HCT116 (cell line): ENCODE results near the gene CELSR3. TPM values are rescaled to one million over a fixed set of nuclear protein-coding genes. Genes with fewer than 3 reads are reported as not detected.

Experiments
- ATAC-seq: fragments of 200-7000 bp; cut with Tn5 transposase; 2 replicates; pipeline ENCODE4 v1.9.1; 2020; ENCODE audit warnings: mild to moderate bottlenecking, moderate library complexity
- BruUV-seq: library from RNA; stranded (reverse); fragments of 400-500 nt; replicated peaks from 2 replicates; lab custom pipeline; 2021; lab: Mats Ljungman, UMichigan
- CTCF ChIA-PET: fragments of 300-600 bp; sonication (Branson Sonifier 250); formaldehyde crosslinking; loops from one replicate; lab custom pipeline; 2021; ENCODE audit warnings: antibody characterized with exemption; lab: Charles Lee
- POLR2A ChIA-PET: fragments of 300-600, 350-600 bp; sonication (Branson Sonifier 250); formaldehyde crosslinking; loops from one replicate; lab custom pipeline; 2021; ENCODE audit warnings: antibody characterized with exemption; lab: Charles Lee
- RAD21 ChIA-PET, 2 experiments: fragments of 300-600 bp; sonication (Branson Sonifier 250); formaldehyde crosslinking; loops; one replicate each; lab custom pipeline; 2023; ENCODE audit warnings: low total read pairs in 2 of 2; ENCODE audit not compliant: uncharacterized antibody in 2 of 2, unreplicated experiment in 2 of 2, low non-redundant PET in 1 of 2; lab: Charles Lee
- DNase-seq: peaks from one replicate; pipeline ENCODE4 v3.0.0-alpha.2; 2010; ENCODE audit warnings: low read depth, low spot score
- H2AFZ ChIP-seq: fragments of 200-600 bp; shearing (Covaris generic), sonication (generic); 2 replicates; pipeline ENCODE4 v1.6.1; 2017; ENCODE audit warnings: low read depth, mixed run types, mixed read lengths, antibody characterized with exemption, low read length; ENCODE audit not compliant: poor library complexity, severe bottlenecking
- H3K27ac ChIP-seq: 2 replicates; pipeline ENCODE4 v1.5.1; 2012; ENCODE audit warnings: low read depth, low read length
- H3K27me3 ChIP-seq: fragments of 200-600 bp; sonication (generic); 2 replicates; pipeline ENCODE4 v1.6.1; 2016; ENCODE audit warnings: mixed run types, low read length, mixed read lengths; ENCODE audit not compliant: insufficient read depth
- H3K36me3 ChIP-seq, 2 experiments: fragments of 200-500 bp in 1 of 2; fragments of 200-600 bp in 1 of 2; sonication (Bioruptor generic) in 1 of 2; sonication (generic) in 1 of 2; 2 replicates each; pipeline versions ENCODE4 v1.5.1 to v1.6.1; 2014 to 2016; ENCODE audit warnings: low read length in 2 of 2, inconsistent platforms in 1 of 2, mixed read lengths in 1 of 2, mixed run types in 1 of 2; ENCODE audit not compliant: insufficient read depth in 2 of 2, control insufficient read depth in 1 of 2
- H3K4me1 ChIP-seq, 2 experiments: fragments of 200-600 bp in 1 of 2; sonication (generic) in 1 of 2; 2 replicates each; pipeline versions ENCODE4 v1.5.1 to v1.6.1; 2012 to 2017; ENCODE audit warnings: low read length in 2 of 2, inconsistent platforms in 1 of 2, mild to moderate bottlenecking in 1 of 2, mixed read lengths in 1 of 2, mixed run types in 1 of 2, moderate library complexity in 1 of 2; ENCODE audit not compliant: insufficient read depth in 2 of 2, control insufficient read depth in 1 of 2
- H3K4me2 ChIP-seq: fragments of 200-600 bp; sonication (generic); 2 replicates; pipeline ENCODE4 v1.6.1; 2017; ENCODE audit warnings: mixed run types, low read length, mixed read lengths
- H3K4me3 ChIP-seq, 2 experiments: fragments of 200-600 bp in 1 of 2; sonication (generic) in 1 of 2; replicated peaks in 1 of 2; 2 replicates each; pipeline ENCODE4 v1.5.1; 2011 to 2016; ENCODE audit warnings: low read length in 2 of 2, control low read depth in 1 of 2, low read depth in 1 of 2, mild to moderate bottlenecking in 1 of 2, mixed read lengths in 1 of 2, mixed run types in 1 of 2
- H3K79me2 ChIP-seq: fragments of 200-600 bp; sonication (generic); 2 replicates; pipeline ENCODE4 v1.6.1; 2017; ENCODE audit warnings: mild to moderate bottlenecking, mixed run types, low read length, moderate library complexity, mixed read lengths; ENCODE audit not compliant: insufficient read depth
- H3K9ac ChIP-seq: fragments of 200-600 bp; sonication (generic); 2 replicates; pipeline ENCODE4 v1.6.1; 2016; ENCODE audit warnings: low read length, mixed read lengths
- H3K9me2 ChIP-seq: fragments of 200-600 bp; sonication (generic), shearing (Covaris generic); 2 replicates; pipeline ENCODE4 v1.6.1; 2017; ENCODE audit warnings: mixed run types, mild to moderate bottlenecking, moderate library complexity; ENCODE audit not compliant: insufficient read depth
- H3K9me3 ChIP-seq, 2 experiments: fragments of 200-500 bp in 1 of 2; fragments of 200-600 bp in 1 of 2; sonication (Bioruptor generic) in 1 of 2; sonication (generic) in 1 of 2; 2 replicates each; pipeline ENCODE4 v1.6.1; 2014 to 2017; ENCODE audit warnings: low read length in 2 of 2, mixed read lengths in 2 of 2, inconsistent platforms in 1 of 2, low read depth in 1 of 2, mild to moderate bottlenecking in 1 of 2, mixed run types in 1 of 2, moderate library complexity in 1 of 2; ENCODE audit not compliant: control insufficient read depth in 1 of 2, insufficient read depth in 1 of 2
- H4K20me1 ChIP-seq: fragments of 200-600 bp; sonication (generic), shearing (Covaris generic); 2 replicates; pipeline ENCODE4 v1.6.1; 2017; ENCODE audit warnings: mixed run types, mild to moderate bottlenecking, moderate library complexity; ENCODE audit not compliant: insufficient read depth
- CTCF ChIP-seq, 3 experiments: fragments of 200-600 bp in 1 of 3; sonication (generic) in 1 of 3; IDR thresholded peaks in 2 of 3; conservative IDR thresholded peaks in 1 of 3; 2 replicates each; pipeline ENCODE4 v1.5.1; 2012 to 2017; ENCODE audit warnings: low read depth in 2 of 3, low read length in 2 of 3, antibody characterized with exemption in 1 of 3, borderline replicate concordance in 1 of 3, control low read depth in 1 of 3, mild to moderate bottlenecking in 1 of 3, mixed read lengths in 1 of 3, mixed run types in 1 of 3, moderate library complexity in 1 of 3; ENCODE audit not compliant: insufficient read depth in 1 of 3
- EGR1 ChIP-seq: IDR thresholded peaks from 2 replicates; pipeline ENCODE4 v1.6.1; 2012; ENCODE audit warnings: low read depth
- POLR2A ChIP-seq: IDR thresholded peaks from 2 replicates; pipeline ENCODE4 v1.7.0; 2011; ENCODE audit warnings: borderline replicate concordance; ENCODE audit not compliant: insufficient read depth, insufficient read length; ENCODE audit errors: extremely low read depth
- REST ChIP-seq: IDR thresholded peaks from 2 replicates; pipeline ENCODE4 v1.6.1; 2012; ENCODE audit warnings: low read depth
- SIN3A ChIP-seq: IDR thresholded peaks from 2 replicates; pipeline ENCODE4 v1.6.1; 2012; ENCODE audit warnings: low read depth
- TCF7L2 ChIP-seq: IDR thresholded peaks from 2 replicates; pipeline ENCODE4 v1.7.0; 2011; ENCODE audit warnings: borderline replicate concordance, inconsistent platforms; ENCODE audit not compliant: insufficient read depth, insufficient read length; ENCODE audit errors: extremely low read depth
- YY1 ChIP-seq: IDR thresholded peaks from 2 replicates; pipeline ENCODE4 v1.6.1; 2011; ENCODE audit warnings: low read length, low read depth, moderate library complexity, mild to moderate bottlenecking; ENCODE audit not compliant: insufficient replicate concordance; ENCODE audit errors: extremely low read depth
- intact Hi-C: fragments of 100-400 bp; cut with micrococcal nuclease; formaldehyde crosslinking; loops from 2 replicates; pipeline ENCODE4 v1.10.0; 2022
- total RNA-seq: library from RNA; stranded (reverse); gene quantifications from one replicate; pipeline ENCODE4 v1.2.1, GENCODE V29; 2021; ENCODE audit not compliant: unreplicated experiment

The CELSR3 gene
- total RNA-seq, 1 experiment from 2014 or later: 7.8 TPM

- Histone ChIP-seq H2AFZ (no peak overlapping the region), H3K4me2 (no peak overlapping the region), H3K27ac (no peak overlapping the region), H3K4me3 (no peak overlapping the region), H3K4me1 (no peaks in the 10 kb centered on the region), H4K20me1 (no peaks in the 10 kb centered on the region), H3K9me2 (no peaks in the 10 kb centered on the region), H3K9me3 (no peaks in the 10 kb centered on the region), H3K27me3 (no peaks in the 10 kb centered on the region), H3K9ac (no peak overlapping the region), H3K36me3 (no peaks in the 10 kb centered on the region), H3K79me2 (no peaks in the 10 kb centered on the region)
- ChIA-PET CTCF (no interaction called here), RAD21 (no interaction called here), POLR2A (no interaction called here)
- intact Hi-C loops: no loop called here
- ATAC-seq: no peak
- DNase-seq: no peak
- TF ChIP-seq YY1 (no peak), TCF7L2 (no peak), SIN3A (no peak), REST (no peak), CTCF (IDR thresholded peaks at IDR 0.05 in 2 of 3, conservative IDR thresholded peaks at IDR 0.05 in 1 of 3; ENCODE audit: borderline replicate concordance in 1 of 3, insufficient read depth in 1 of 3, low read depth in 2 of 3, low read length in 2 of 3) (no peak), EGR1 (no peak), POLR2A (no peak)
- BruUV-seq: no TSS peak
Observed at GRCh38 chr3:48647714-48648113, 15.0 kb downstream of the CELSR3 start.
